PFSK-1 (cell line): ENCODE measurements around the gene MAN1A2.

Experiments used
- POLR2AphosphoS5 ChIP-seq: IDR thresholded peaks from 2 replicates; pipeline ENCODE4 v1.6.1; 2012; ENCODE audit warnings: low read depth, mild to moderate bottlenecking, control low read depth, low read length, moderate library complexity
- REST ChIP-seq, 2 experiments: IDR thresholded peaks; 2 replicates each; pipeline versions ENCODE4 v1.6.1 to v1.8.0; 2011 to 2012; ENCODE audit warnings: low read depth in 2 of 2, low read length in 2 of 2, control low read depth in 1 of 2, inconsistent platforms in 1 of 2, mild to moderate bottlenecking in 1 of 2, moderate library complexity in 1 of 2; ENCODE audit not compliant: insufficient read depth in 1 of 2
- SIN3A ChIP-seq: IDR thresholded peaks from 2 replicates; pipeline ENCODE4 v1.6.1; 2012; ENCODE audit warnings: mild to moderate bottlenecking, low read length, moderate library complexity, borderline replicate concordance; ENCODE audit not compliant: insufficient read depth
- TAF1 ChIP-seq: IDR thresholded peaks from 2 replicates; pipeline ENCODE4 v1.6.1; 2012; ENCODE audit warnings: low read length, control low read depth, borderline replicate concordance; ENCODE audit not compliant: insufficient read depth

GRCh38 chr1:117493906-117494305 is 126.7 kb downstream of the MAN1A2 start:
- TF ChIP-seq SIN3A (no peak), POLR2AphosphoS5 (no peak), TAF1 (no peak), REST (IDR thresholded peaks at IDR 0.05; ENCODE audit: insufficient read depth in 1 of 2, low read depth in 2 of 2, low read length in 2 of 2) (no peak)
